Embryonic facial prominence (tissue), 1 donor: ENCODE data around the gene RDH5.

ENCODE experiments used
- DNase-seq: peaks from one replicate; pipeline ENCODE4 v3.0.0-alpha.2; 2016; ENCODE audit errors: extremely low spot score

The RDH5 gene

DNA sequence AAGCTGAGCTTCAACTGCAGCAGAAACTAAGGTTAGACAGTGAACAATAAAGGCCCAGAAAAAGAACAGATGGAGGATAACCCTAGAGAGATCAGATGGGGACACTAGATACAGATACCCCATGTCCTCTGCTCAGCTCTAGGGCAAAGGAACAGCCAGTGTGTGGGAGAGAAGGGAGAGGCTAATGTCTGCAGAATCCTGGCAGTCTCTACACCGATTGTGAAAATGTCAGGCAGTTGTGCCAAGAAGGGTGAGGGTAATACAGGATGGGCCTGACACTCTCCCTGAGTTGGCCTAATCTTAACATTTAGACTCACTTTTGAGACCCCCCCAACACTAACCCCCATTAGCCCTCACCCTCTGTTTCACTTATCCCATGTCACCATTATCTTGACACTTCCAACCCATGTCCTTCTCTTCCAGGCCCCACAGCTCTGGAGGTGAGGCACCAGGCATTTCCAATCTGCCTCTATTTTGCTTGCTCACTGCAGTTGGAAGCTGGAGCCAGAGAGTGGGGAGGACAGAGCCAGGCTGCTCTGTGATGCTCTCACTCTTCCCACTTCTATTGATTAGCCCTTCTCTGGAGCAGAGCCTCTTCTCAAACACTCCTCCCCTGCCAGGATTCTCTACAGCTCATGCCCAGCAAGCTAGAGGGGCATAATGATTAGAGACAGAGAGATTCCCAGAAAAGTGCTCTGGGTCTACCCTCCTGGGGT, 7.3 kb upstream of the RDH5 start:
- no peak for DNase-seq

DNA sequence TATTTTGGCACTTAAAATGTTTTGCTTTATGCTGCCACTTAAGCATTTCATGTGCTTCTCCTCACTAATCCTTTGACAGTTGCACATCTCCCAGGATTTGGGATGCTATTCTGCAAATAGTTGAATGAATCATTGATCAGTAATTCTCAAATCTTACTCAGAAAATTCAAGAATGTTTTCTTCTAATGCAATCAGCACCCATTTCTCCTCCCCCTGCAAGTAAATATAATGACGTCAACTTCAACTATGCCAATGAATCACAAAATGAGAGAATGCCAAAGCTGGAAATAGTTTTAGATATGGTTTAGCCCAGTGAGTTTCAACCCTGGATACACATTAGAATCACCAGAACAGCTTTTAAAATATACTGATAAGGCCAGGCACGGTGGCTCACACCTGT, 6.5 kb upstream of the RDH5 start:
- DNase-seq = no peak

DNA sequence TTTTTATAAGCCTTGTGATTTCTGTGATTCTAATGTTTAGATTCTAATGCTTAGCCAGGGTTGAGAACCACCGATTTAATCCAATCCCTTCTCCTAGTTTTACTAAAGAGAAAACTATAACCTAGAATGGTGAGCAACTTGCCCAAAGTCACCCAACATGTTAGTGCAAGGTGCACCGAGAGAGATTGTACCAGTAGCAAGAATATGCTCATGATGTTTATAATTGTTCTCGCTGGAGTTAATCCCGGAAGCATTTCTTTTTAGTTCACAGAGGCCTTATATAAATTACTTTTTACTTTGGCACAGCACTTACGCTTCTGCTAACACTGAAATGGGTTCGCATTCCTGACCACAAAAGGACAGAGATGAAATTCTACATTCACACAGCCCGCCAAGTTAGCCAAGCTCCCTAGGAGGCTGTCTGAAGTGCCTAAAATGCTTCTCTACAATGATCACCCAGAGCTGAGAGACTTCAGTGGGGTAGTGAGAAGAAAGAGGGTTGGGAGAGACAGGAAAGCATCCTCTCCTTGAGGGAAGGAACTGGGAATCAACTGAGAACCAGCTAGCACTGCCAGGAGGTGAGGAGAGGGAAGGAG, 4.9 kb upstream of the RDH5 start:
- no peak for DNase-seq

DNA sequence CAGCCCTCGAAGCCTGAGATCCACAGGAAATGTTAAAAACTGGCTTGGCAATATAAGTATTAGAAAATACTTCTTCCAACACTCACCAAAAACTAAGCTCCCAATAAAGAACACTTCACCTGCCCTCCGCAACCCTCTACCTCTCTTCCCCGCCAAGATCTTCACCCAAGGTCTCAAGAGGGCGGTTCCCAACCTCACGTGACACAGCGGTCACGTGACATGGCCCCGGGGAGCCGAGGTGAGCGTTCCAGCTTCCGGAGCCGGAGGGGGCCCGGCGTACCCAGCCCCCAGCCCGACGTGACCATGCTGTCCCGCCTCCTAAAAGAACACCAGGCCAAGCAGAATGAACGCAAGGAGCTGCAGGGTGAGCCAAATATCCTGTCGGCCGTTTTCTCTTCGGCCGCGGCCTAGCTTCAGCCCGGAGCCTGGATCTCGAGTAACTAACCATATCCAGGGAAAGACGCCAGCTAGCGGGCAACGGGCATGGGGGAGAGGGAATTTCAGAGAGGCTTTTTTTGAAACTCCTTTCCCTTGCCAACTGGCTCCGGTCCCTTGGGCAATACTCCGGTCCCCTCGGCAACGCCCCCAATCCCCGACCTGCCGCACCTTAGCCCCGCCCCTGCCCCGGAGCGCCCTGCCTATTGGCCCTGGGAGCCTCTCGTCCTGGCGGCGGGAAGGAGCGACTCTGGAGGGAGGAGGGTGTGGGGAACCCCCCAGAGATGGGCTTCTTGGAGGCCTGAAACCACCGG, 4.2 kb upstream of the RDH5 start, which contains the start of gene BLOC1S1:
Gene BLOC1S1 (plus strand): TSS at position 214 of the 749 bp plus-strand sequence. CDS start 6 bp downstream, at position 220.
- DNase-seq = peak; percentile 77

DNA sequence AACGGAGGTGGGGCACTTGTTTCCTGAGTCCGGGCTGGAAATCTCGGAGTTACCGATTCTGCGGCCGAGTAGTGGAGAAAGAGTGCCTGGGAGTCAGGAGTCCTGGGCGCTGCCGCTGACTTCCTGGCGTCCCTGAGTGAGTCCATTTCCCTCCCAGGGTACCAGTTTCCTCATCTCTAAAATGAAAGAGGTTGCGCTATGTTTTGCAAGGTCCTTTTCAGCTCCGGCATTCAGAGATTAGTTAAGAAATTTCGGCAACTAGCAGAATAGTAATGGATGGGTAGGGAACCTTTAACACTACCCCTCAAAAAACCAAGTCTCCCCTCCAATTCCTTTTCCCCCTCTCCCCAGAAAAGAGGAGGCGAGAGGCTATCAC, 3.6 kb upstream of the RDH5 start:
- DNase-seq = no peak

DNA sequence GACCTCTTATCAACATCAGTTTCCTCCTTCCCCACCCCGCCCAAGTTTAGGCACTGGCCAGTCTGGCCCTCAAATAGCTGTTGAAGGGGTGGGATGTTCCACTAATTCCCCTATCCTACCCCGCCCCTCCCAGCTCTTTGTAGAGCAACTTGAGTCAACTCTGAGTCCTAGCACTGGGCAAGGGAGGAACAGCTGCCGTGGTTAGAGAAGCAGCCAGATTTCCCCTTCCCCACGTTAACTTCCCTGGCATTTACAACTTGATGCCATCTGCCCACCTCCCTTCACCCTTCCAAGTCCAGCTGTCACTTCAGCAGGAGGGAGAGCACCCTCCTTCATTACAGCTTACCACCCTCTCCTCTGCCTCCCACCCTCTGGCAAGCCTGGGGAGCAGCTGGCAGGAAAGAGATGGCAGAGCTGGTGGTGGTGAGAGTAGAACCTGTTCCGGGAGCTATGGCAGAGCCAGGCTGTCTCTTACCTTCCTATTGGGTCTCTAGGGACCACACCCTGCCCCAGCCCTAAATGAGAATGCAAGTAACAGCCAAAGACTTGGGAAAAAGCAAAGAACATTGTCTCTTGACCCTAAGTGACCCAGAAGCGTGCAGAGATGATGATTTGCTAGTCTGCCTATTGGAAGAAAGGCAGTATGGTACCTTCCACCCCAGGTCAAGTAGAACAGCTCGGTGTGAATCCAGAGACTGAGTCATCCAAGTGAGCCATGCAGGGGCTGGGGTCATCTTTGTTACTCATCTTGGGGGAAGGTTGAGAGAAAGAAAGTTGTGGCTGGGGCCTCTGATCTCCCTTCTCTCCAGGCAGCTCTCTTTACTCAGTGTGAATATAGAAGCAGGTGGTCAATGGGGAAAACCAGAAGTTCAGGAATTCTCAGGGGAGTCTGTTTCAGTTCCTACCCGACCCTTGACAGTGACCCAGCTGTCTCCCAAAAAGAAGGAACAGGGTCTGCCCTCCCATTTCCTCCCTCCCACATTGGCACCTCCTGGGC, 2.9 kb upstream of the RDH5 start:
- DNase-seq = no peak

DNA sequence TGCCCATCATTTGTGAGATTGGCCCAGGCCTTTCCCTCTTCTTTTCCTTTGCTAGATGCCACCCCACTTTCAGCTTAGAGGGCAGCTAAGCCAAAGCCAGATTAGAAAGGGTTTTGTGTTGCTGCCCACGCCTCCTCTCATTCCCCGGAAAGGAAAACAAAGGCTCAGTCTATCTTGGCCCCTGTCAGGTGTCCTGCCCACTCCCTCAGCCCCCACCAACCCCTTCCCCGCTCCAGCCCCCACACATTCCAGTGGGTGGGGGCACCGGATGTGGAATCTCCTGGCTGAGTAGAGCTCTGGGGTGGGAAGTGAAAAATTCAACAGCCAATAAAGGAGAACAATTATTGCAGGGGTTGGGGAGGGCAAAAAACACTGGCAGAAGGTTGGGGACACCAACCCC, 2.2 kb upstream of the RDH5 start:
- DNase-seq = no peak

DNA sequence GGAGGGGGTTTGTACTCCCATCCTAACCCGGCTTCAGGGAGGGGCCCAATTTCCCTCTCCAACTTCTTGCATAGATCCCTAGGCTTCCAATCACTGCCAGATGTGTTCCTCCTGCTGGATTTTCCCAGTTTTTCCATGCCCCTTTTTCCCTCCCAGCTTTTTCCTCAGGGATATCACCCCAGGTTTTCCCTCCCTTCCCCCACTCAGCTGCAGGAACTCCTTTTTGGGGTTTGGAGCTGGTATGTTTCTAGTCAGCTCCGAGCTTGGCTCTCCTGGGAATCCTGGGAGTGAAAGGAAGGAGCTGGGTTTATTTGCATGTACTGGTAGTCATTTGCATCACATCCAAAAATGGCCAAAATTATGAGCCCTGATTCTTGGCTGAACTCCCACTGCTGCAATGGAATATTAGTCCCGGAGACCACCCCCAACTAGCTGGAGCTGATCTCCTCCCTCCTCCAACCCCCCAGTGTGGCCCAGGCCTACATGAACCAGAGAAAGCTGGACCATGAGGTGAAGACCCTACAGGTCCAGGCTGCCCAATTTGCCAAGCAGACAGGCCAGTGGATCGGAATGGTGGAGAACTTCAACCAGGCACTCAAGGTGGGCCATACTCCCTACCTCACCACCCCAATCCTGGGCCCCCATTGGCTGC, 1.4 kb upstream of the RDH5 start:
- no peak for DNase-seq

DNA sequence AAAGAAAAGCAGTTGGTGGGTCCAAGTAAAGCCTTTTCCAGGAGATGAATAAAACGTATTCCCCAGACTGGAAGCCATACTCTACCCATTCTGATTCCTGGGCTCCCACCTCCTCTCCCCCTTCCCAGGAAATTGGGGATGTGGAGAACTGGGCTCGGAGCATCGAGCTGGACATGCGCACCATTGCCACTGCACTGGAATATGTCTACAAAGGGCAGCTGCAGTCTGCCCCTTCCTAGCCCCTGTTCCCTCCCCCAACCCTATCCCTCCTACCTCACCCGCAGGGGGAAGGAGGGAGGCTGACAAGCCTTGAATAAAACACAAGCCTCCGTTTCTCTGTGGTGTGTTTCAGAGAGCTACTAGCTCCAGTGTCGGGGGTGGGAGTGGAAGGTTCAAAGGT, 822 bp upstream of the RDH5 start:
- no peak for DNase-seq

DNA sequence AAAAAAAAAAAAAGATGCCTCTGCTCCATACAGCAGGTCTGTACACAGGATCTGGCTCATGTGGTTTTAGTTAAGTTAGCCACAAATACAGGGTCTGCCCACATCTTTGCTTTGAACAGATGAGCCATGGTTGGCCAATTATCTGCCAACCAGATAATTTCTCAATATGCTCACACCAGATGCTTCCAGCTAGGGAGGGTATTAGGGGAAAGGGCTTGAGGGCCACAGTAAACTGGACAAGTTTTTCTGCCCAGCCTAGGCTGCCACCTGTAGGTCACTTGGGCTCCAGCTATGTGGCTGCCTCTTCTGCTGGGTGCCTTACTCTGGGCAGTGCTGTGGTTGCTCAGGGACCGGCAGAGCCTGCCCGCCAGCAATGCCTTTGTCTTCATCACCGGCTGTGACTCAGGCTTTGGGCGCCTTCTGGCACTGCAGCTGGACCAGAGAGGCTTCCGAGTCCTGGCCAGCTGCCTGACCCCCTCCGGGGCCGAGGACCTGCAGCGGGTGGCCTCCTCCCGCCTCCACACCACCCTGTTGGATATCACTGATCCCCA, 776 bp downstream of the RDH5 start:
- no peak for DNase-seq

DNA sequence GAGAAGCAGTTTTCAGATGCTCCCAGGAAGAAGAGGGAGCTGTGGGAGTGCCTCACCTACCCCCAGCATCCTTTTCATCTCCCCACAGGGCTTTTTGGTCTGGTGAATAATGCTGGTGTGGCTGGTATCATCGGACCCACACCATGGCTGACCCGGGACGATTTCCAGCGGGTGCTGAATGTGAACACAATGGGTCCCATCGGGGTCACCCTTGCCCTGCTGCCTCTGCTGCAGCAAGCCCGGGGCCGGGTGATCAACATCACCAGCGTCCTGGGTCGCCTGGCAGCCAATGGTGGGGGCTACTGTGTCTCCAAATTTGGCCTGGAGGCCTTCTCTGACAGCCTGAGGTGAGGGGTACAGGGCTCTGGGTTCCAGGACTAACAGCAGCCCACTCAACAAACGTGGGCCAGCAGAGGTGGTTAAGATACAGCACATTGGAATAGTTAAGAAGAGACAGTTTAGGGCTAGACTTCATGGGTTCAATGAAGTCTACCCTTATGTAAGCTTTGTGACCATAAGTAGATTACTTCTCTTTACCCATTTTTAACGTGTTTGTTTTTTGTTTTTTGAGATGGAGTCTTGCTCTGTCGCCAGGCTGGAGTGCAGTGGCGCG, 1.5 kb downstream of the RDH5 start:
- no peak for DNase-seq

DNA sequence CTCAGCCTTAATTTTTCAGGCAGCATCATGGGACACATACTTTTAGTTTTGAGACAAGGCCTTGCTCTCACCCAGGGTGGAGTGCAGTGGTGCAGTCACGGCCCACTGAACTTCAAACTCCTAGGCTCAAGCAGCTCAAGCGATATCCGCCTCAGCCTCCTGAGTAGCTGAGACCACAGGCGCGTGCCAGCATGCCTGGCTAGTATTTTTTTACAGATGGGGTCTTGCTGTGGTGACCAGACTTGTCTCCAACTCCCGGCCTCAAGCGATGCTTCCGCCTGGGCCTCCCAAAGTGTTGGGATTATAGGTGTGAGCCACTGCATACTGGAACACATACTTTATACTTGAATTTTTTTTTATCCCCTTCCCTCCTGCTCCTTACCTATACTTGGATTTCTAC, 2.8 kb downstream of the RDH5 start:
- no peak for DNase-seq

DNA sequence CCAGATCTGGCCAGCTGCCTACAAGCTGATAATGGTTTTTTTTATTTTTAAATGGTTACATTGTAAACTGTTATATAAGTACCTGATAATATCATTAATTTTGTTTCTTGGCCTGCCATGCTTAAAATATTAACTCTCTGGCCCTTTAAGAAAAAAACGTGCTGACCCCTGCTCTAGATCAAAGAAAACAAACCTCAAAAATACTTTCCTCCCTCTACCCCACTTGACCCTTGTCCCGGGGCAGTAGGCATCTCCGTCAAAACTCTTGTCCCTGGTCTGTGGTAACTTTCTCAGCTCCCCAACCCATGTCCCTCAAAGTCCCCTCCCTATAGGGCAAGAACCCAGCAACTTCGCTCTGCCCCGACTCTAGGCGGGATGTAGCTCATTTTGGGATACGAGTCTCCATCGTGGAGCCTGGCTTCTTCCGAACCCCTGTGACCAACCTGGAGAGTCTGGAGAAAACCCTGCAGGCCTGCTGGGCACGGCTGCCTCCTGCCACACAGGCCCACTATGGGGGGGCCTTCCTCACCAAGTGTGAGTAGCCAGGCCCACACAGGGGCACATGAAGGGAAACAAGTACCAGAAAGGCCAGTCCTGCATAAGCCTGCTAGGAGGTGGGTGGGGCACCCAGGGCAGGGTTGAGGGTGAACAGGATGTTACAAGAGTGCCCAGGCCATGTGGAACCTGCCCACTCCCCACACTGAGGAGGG, 3.5 kb downstream of the RDH5 start:
- DNase-seq = no peak

DNA sequence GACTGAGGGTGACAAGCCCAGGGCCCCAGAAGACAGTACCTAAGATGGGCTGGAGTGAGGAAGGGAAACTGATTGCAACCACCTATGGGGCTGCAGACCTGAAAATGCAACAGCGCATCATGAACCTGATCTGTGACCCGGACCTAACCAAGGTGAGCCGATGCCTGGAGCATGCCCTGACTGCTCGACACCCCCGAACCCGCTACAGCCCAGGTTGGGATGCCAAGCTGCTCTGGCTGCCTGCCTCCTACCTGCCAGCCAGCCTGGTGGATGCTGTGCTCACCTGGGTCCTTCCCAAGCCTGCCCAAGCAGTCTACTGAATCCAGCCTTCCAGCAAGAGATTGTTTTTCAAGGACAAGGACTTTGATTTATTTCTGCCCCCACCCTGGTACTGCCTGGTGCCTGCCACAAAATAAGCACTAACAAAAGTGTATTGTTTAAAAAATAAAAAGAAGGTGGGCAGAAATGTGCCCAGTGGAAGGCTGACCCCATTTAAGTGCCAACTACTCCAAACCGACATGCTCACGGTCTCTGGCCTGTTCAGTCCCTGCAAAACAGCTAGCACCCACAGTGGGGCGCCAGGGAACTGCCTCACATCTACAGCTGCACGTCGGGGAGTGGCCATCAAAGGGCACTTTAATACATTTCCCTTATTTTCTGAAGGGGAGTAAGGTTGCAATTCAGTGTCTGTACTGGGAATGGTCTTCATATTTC, 4.2 kb downstream of the RDH5 start:
- DNase-seq = no peak

DNA sequence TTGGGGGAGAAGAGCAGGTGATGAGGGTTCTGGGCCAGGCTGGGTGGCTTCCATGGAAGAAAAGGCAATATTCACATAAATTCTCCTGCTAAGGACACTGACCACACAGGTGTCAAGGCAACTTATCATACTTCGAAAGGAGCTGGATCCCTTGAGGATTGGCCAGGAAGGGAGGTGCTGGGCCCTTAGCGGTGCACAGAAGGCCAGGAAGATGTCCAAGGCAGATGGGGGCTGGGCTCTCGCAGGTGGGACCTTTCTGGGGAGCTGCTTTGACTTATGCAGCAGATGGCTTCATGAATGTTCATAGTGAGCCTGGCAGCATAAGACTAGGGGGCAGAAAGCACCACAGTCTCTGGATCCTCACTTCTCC, 4.7 kb downstream of the RDH5 start:
- no peak for DNase-seq

DNA sequence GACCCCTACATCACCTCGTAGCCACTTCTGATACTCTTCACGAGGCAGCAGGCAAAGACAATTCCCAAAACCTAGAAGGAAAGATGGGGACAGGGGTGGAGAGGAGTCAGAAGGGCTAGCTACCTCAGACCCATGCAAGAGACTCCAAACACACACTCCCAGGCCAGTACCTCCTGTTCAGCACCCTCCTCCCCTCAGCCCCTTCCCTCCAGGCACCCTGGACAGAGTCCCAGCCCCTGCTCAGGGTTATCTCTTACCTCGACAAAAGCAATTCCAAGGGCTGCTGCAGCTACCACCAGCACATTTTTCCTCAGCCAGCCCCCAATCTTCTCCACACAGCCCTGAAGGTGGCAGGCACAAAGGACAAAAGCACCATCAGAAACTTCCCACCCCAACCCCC, 5.4 kb downstream of the RDH5 start:
- DNase-seq = no peak

DNA sequence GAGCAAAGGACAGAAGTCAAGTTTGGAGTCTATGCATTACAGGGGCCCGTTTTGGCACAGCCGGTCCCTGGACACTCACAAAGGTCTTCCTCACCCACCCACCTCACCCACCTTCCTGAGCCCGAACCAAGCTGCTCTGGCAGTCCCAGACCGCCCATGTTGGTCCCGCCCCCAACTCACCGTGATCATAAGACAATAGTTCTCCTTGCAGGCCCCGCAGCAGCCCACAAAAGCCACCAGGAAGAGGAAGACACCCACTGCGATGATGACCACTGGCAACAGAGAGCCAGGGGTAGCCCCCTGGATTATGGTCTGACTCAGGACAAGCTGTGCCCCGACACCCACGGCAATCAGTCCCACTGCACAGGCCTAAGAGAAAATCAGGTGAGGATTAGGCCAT, 6.8 kb downstream of the RDH5 start:
- DNase-seq = no peak

DNA sequence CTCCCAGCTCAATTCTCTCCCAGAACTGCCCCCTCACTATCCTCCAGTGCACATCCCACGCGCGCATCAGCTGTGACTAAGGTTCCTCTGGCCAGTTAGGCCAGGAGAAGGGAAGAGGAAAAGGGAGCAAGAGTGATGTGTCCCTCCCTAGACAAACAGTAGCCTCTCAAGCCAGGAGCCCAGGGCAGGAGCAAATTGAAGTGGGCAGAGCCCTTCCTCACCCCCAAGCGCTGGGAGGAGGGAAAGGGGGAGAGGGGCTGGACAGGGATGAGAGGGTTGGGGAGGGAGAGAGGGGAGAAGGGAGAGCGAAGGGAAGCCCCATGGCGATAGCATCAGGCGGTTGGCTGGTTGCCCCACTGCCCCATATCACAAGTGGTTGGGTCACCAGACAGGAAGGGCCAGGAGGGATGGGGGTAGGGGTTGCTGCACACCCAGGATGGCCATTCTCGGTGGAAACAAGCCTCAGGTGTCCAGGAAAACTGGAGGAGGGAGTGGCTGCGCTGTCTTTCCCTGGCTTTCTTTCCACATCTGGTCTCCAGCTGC, 7.5 kb downstream of the RDH5 start:
- peak; percentile 63 for DNase-seq
